Stimulated activated naive B cell treated with anti-CD40 and anti-IgM and Interleukin-4, amounts not matched to agents 10 μg/mL and 1 μg/mL and 100 μg/mL, for 72 hours (primary cell): ENCODE data around the gene ARPC2.

Experiments
- ATAC-seq, 2 donors: fragments of 150-1000 bp; cut with Tn5 transposase; replicated peaks; 2 replicates each; pipeline ENCODE4 v1.10.0; 2021; ENCODE audit warnings: moderate library complexity in 1 of 2
- DNase-seq: peaks from one replicate; pipeline ENCODE4 v3.0.0; 2021
- H3K27ac Mint-ChIP-seq: one replicate; pipeline ENCODE4 v1.8.0; 2022; ENCODE audit warnings: mild to moderate bottlenecking, mixed read lengths
- H3K27me3 Mint-ChIP-seq, 2 donors: one replicate each; pipeline ENCODE4 v1.8.0; 2022; ENCODE audit warnings: mixed read lengths in 2 of 2
- H3K36me3 Mint-ChIP-seq, 2 donors: one replicate each; pipeline ENCODE4 v1.8.0; 2022; ENCODE audit warnings: mixed read lengths in 2 of 2, mild to moderate bottlenecking in 1 of 2
- H3K4me1 Mint-ChIP-seq, 2 donors: one replicate each; pipeline ENCODE4 v1.8.0; 2022; ENCODE audit warnings: mixed read lengths in 2 of 2, mild to moderate bottlenecking in 1 of 2
- H3K4me3 Mint-ChIP-seq, 2 donors: one replicate each; pipeline ENCODE4 v1.8.0; 2022; ENCODE audit warnings: mild to moderate bottlenecking in 2 of 2, mixed read lengths in 2 of 2, moderate library complexity in 1 of 2
- H3K9me3 Mint-ChIP-seq, 2 donors: one replicate each; pipeline ENCODE4 v1.8.0; 2022; ENCODE audit warnings: mixed read lengths in 2 of 2, mild to moderate bottlenecking in 1 of 2

The ARPC2 gene

DNA sequence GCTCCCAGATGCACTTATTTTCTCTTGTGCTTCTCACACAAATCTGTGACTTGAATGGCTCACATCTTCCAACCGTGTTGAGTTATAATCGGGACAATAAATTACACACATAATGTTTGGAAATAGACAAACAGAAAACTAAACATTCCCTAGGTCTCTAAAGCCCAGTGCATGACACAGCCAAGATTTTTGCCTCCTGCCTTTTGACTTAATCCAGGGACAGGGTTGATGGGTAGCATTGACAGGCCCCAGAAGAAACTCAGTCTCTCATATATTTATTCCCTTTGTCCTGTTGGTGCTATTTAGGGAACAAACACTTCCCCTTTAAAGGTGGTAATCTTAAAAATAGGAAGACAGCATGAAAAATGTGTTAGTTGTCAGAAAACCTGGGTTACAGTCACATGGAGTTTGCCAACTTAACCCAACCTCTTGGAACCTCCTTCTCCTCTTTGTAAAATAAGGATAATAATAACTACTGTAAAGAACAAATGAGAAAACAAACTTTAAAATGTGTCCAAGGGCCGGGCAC is 24.0 kb upstream of the ARPC2 start:
- Mint-ChIP-seq H3K9me3 (no peaks in the 10 kb centered on the region), H3K4me3 (no peak overlapping the region), H3K4me1 (peaks cover 2 to 4% of the 10 kb centered on the region in 2 donors), H3K36me3 (no peaks in the 10 kb centered on the region), H3K27ac (no peak overlapping the region), H3K27me3 (peaks cover 4 to 8% of the 10 kb centered on the region in 2 donors)
- DNase-seq (no peak), ATAC-seq (no peak)

DNA sequence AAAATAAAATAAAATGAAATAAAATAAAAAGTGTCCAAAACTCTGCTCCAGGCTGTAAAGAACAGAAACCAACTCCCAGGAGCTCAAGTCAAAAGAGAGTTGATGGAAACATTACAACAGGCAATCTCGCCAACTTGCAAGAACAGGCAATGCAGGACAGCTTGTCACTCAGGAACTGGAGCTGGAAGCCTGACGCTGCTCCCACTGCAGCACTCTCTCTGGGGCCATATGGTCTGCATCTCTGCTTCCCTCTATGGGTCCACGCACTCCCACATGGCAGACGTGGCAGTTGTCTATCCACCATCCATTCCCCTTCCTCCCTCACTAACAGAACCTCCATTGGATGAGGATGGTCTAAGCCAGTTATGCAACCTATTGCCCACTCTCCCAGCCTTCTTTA is 23.3 kb upstream of the ARPC2 start:
- Mint-ChIP-seq H3K36me3 (no peaks in the 10 kb centered on the region), H3K27me3 (peaks cover 11 to 12% of the 10 kb centered on the region in 2 donors), H3K27ac (no peak overlapping the region), H3K4me1 (peaks cover 2 to 4% of the 10 kb centered on the region in 2 donors), H3K4me3 (no peak overlapping the region), H3K9me3 (no peaks in the 10 kb centered on the region)
- DNase-seq: no peak
- ATAC-seq: no peak

DNA sequence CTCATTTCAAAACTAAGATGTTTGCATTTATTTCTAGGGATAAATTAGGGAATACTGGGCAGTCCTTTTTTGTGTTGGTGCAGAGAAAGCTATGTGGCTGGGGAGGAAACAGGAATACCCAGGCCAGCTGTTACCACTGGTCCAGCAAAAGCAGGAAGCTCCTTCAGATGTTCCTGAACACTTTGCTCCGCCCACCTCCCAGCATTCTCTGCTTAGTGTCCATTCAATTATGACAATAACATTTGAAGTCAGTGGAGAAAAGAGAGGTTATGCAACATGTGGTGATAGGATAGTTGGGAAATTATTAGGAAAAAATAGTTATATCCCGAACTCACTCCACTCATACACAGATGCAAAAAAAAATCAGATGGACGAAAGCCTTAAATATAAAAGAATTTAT is 22.1 kb upstream of the ARPC2 start:
- Mint-ChIP-seq H3K4me1 (peaks cover 2 to 4% of the 10 kb centered on the region in 2 donors), H3K36me3 (no peaks in the 10 kb centered on the region), H3K27ac (no peak overlapping the region), H3K9me3 (no peaks in the 10 kb centered on the region), H3K27me3 (peaks cover 16 to 21% of the 10 kb centered on the region in 2 donors), H3K4me3 (no peak overlapping the region)
- DNase-seq (no peak), ATAC-seq (no peak)

DNA sequence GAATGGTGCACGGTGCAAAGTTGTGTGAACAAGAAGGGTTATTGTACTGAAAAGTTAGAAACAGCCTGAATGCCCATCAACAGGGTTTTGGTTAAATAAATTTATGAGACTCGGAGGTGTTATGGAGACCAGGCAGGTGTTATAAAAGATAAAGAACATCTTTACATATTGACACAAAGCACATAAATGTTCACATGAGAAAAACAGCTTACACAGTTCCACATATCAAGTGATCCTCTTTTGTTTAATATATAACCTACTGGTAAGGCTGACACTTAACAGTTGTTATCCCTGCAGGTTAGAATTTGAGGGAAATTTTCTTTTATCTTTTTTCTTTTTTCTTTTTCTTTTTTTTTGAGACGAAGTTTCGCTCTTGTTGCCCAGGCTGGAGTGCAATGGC is 20.0 kb upstream of the ARPC2 start:
- Mint-ChIP-seq H3K4me1 (peaks cover 2 to 4% of the 10 kb centered on the region in 2 donors), H3K27me3 (peaks cover 19 to 21% of the 10 kb centered on the region in 2 donors), H3K4me3 (no peak overlapping the region), H3K9me3 (no peaks in the 10 kb centered on the region), H3K27ac (no peak overlapping the region), H3K36me3 (no peaks in the 10 kb centered on the region)
- DNase-seq (no peak), ATAC-seq (no peak)

DNA sequence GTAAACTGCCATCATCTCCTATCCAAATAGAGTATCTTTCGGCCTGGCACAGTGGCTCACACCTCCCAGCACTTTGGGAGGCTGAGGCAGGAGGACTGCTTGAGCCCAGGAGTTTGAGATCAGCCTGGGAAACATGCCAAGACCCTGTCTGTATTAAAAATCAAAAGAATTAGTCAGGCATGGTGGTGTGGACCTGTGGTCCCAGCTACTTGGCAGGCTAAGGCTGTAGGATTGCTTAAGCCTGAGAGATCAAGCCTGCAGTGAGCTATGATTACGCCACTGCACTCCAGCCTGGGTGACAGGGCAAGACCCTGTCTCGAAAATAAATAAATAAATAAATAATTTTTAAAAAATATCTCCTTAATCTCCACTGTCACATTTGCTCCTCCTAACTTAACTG is 14.7 kb upstream of the ARPC2 start:
- DNase-seq (no peak), ATAC-seq (no peak)
- Mint-ChIP-seq H3K9me3 (no peaks in the 10 kb centered on the region), H3K4me3 (no peak overlapping the region), H3K27ac (no peak overlapping the region), H3K27me3 (peaks cover 14 to 21% of the 10 kb centered on the region in 2 donors), H3K36me3 (no peaks in the 10 kb centered on the region), H3K4me1 (no peaks in the 10 kb centered on the region)

DNA sequence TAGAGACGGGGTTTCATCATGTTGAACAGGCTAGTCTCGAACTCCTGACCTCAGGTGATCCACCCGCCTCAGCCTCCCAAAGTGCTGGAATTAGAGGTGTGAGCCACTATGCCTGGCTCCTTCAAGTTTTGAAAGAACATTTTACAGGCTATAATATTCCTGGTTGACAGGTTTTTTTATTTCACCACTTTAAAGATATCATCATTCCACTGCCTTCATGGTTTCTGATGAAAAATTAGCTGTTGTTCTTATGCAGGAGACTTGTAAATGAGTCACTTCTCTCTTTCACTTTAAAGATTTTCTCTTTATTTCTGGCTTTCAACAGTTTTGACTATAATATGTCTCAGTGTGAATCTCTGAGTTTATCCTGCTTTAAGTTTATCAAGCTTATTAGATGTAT is 7.9 kb upstream of the ARPC2 start:
- H3K4me1 Mint-ChIP-seq: peaks cover 2% of the 10 kb centered on the region in 2 donors
- peaks cover 3 to 7% of the 10 kb centered on the region in 2 donors for H3K9me3 Mint-ChIP-seq
- H3K27ac Mint-ChIP-seq: no peak overlapping the region
- H3K36me3 Mint-ChIP-seq: peaks cover 4 to 7% of the 10 kb centered on the region in 2 donors
- ATAC-seq (no peak), DNase-seq (no peak)
- no peak overlapping the region for H3K4me3 Mint-ChIP-seq
- H3K27me3 Mint-ChIP-seq: peaks cover 0 to 6% of the 10 kb centered on the region in 2 donors

DNA sequence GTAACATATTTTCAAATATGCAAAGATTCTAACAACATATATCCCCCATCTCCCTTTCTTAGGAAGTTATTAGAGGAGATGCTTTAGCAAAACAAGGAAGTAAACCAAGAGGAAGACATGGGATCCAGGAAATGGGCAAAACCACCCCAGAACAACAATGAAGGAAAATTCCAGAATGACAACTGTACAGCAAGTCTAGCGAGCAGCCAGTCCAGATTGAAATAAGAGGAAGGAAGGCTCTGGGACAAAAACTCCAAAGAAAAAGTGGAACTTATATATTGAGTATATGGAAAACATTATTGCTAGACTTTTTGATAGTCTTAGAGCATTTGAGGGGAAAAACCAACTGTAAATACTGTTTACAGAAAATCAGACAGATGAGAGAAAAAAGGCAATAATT is 2.9 kb upstream of the ARPC2 start:
- DNase-seq (no peak), ATAC-seq (no peak)
- Mint-ChIP-seq H3K27ac (peak overlapping the region; percentile 1), H3K9me3 (peaks cover 5 to 7% of the 10 kb centered on the region in 2 donors), H3K4me3 (no peak overlapping the region), H3K36me3 (peaks cover 30 to 32% of the 10 kb centered on the region in 2 donors), H3K4me1 (peaks cover 14 to 38% of the 10 kb centered on the region in 2 donors), H3K27me3 (peaks cover 0 to 6% of the 10 kb centered on the region in 2 donors)

DNA sequence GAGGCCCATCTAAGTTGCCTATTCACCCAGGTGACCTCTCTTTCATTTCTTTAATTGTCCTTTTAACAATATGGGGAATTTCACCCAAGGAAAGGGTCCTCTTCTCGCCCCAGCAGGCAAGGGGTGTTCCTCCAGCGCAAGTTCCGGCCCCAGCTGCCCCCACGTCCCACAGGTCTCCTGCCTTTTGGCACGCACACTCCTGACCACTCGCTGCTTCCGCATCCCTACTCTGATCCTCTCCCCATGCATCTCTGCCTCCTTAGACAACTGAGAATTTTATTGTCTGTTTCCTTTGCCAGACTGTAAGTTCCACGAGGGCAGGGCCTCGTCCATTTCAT is 684 bp upstream of the ARPC2 start:
- no peak for DNase-seq
- peaks cover 40 to 43% of the 10 kb centered on the region in 2 donors for H3K36me3 Mint-ChIP-seq
- H3K27ac Mint-ChIP-seq: peak overlapping the region; percentile 100
- peaks cover 24 to 58% of the 10 kb centered on the region in 2 donors for H3K4me1 Mint-ChIP-seq
- peaks cover 0 to 2% of the 10 kb centered on the region in 2 donors for H3K9me3 Mint-ChIP-seq
- no peak for ATAC-seq
- no peaks in the 10 kb centered on the region for H3K27me3 Mint-ChIP-seq
- peak overlapping the region; percentile 94 to 97 for H3K4me3 Mint-ChIP-seq

DNA sequence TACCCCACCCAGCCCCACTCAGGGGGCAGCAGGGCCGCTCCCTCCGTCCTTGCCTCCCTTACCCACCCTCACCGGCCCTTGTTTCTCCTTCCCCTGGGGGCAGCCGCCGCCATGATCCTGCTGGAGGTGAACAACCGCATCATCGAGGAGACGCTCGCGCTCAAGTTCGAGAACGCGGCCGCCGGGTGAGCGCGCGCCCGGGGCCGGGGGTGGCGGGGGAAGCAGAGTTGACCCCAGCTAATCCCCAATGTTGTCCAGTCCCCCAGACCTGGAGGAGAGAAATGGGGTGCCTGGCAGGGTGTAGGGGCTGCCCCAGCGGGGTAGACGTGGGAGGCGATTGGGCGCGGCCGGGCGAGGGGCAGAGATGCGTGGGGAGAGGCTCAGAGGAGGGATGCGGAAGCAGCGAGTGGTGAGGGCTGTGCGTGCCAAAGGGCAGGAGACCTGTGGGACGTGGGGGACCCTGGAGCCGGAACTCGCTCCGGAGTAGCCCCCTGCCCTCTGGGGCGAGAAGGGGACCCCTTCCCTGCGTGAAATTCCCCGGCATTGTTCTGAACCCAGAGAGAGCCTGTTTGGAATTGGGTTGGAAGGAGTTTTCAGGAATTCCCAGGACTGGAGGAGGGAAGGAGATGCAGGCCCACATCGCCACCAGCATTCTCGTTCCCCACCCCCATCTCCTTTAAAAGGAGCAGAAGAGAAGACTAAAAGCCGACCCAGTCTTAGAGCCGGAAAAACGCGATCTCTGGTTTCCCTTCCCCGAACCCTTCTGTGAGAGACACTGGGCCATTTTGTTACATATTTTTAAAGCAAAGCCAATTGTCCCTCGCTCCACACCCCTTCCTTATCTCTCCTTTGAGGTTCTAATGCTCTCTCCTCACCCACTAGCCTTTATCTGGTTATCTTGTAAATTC is 625 bp downstream of the ARPC2 start:
- peak overlapping the region; percentile 100 for H3K27ac Mint-ChIP-seq
- peaks cover 0 to 2% of the 10 kb centered on the region in 2 donors for H3K9me3 Mint-ChIP-seq
- ATAC-seq (peak; percentile 76 to 77), DNase-seq (peak; percentile 90)
- H3K4me1 Mint-ChIP-seq: peaks cover 30 to 72% of the 10 kb centered on the region in 2 donors
- peak overlapping the region; percentile 94 to 97 for H3K4me3 Mint-ChIP-seq
- H3K36me3 Mint-ChIP-seq: peaks cover 45 to 49% of the 10 kb centered on the region in 2 donors
- no peaks in the 10 kb centered on the region for H3K27me3 Mint-ChIP-seq

DNA sequence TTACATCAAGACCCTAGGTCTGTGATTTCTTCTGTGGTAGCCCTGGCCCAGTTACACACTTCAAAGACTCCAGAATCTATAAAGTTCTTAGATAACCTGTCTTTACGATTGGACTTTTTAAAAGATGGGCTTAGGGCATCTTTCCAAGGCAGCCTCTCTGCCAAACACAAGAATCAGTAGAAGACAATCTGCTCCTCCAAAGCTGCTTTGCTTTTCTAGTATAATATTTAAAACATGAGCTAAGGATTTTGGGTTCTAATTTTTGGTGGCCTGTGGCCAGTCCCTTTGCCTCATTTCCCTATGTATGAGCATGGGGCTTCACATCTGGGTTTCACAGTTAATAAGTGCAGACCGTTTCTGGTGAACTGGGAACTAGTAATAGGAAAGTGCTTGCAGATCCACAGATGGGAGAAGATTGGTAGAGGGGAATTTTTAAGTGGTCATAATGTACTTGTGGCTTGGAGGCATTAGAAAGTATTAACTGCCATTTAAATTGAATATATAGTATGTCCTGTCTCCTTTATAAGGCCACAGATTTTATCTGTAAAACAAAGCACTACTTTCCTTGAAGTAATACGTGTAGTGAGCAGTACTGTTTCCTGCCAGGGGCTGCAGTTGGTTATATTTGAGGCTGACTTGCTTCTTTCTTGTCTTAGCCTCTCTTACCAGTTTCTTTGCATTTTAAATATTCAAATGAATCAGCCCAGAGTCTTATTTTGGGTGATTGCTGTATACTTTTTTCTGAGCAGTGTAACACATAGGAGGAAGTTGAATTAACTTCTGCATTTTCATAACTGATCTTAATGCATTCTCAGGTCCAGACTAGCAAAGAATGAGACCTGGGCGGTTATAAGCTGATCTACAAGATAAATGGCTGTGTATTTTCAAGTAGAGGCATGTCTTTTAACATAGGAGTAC is 1.5 kb downstream of the ARPC2 start:
- peaks cover 0 to 2% of the 10 kb centered on the region in 2 donors for H3K9me3 Mint-ChIP-seq
- DNase-seq: peak; percentile 59
- ATAC-seq: peak; percentile 61 to 65

DNA sequence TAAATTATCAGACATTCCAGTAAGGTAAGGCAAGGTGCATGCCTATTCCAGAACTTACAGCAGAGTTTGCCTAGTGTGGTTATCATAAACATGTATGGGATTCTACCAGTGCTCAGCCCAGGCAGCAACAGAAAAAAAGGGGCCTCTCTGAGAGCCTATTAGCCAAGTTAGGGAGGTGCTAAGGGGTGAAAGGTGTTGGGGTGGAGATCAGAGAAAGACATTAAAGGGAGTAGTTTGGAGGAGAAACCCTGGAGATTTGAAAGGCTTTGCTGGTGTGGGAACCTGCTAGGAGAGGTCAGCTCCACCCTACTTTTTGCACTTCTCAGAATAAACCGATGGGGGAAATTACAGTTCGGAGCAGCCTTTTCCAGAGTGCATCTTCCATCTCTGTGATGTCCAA is 2.9 kb downstream of the ARPC2 start:
- Mint-ChIP-seq H3K36me3 (peaks cover 49 to 62% of the 10 kb centered on the region in 2 donors), H3K4me1 (peaks cover 39 to 84% of the 10 kb centered on the region in 2 donors), H3K27ac (peak overlapping the region; percentile 100), H3K27me3 (no peaks in the 10 kb centered on the region), H3K4me3 (peak overlapping the region; percentile 94 to 97), H3K9me3 (no peaks in the 10 kb centered on the region)
- ATAC-seq (no peak), DNase-seq (no peak)

More for the DNA sequence above, 1.5 kb downstream of the ARPC2 start:
- H3K27ac Mint-ChIP-seq: peak overlapping the region; percentile 100
- peak overlapping the region; percentile 94 to 97 for H3K4me3 Mint-ChIP-seq
- peaks cover 45 to 50% of the 10 kb centered on the region in 2 donors for H3K36me3 Mint-ChIP-seq
- H3K4me1 Mint-ChIP-seq: peaks cover 36 to 81% of the 10 kb centered on the region in 2 donors
- H3K27me3 Mint-ChIP-seq: no peaks in the 10 kb centered on the region

DNA sequence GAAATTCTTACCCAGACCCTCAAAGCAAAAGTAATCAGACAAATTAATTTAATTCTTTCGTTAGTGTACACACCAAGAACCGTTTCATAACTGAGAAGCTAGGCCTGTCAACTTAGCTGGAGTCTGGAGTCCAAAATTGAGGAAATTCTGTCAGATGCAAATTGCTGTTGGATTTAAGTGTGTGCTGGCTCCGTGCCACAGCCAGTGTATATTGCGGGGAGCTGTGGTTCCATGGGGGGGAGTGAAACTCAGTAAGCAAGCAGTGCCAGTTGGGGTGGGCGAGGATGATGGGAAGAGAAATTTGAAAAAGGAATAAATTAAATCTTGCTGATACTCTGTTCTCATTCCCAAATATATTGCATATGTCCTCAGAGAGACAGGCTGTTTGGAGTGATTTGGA is 4.0 kb downstream of the ARPC2 start:
- Mint-ChIP-seq H3K36me3 (peaks cover 57 to 73% of the 10 kb centered on the region in 2 donors), H3K4me1 (peaks cover 47 to 84% of the 10 kb centered on the region in 2 donors), H3K4me3 (peak overlapping the region; percentile 94 to 97), H3K27me3 (no peaks in the 10 kb centered on the region), H3K9me3 (no peaks in the 10 kb centered on the region), H3K27ac (peak overlapping the region; percentile 95)
- ATAC-seq: no peak
- no peak for DNase-seq

DNA sequence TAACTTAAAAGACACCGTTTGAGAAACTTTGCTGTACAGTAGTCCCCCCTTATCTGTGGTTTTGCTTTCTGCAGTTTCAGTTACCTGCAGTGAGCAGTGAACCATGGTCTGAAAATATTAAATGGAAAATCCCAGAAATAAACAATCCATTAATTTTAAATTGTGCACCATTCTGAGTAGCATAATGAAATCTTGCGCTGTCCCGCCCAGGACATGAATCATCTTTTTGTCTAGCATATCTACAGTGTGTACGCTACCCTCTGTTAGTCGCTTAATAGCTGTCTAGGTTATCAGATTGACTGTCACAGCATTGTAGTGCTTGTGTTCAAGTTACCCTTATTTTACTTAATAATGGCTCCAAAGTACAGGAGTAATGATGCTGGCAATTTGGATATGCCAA is 6.1 kb downstream of the ARPC2 start:
- ATAC-seq: peak; percentile 36 to 52
- Mint-ChIP-seq H3K27ac (peak overlapping the region; percentile 28), H3K4me1 (peaks cover 49 to 94% of the 10 kb centered on the region in 2 donors), H3K4me3 (peak overlapping the region; percentile 70 to 94), H3K36me3 (peaks cover 60 to 74% of the 10 kb centered on the region in 2 donors), H3K27me3 (no peaks in the 10 kb centered on the region), H3K9me3 (no peaks in the 10 kb centered on the region)
- DNase-seq: no peak

DNA sequence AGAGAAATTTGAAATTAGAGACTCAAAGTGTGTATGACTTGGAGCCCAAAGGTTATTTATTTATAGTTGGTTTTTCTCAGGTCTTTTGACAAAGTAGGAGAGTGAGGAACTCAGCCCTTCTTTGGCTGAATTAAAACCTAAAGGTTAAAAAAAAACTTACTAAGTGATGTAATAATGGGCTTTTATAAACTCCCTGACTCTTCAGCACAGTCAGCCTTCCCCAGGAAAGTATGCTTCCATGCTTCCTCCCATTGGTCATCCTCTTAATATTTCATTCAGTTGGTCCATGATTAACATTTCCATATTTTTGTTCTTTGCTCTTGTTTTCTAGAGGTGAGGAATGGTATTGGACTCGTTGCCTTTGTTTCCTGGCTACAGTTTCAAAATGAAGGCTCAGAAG is 7.2 kb downstream of the ARPC2 start:
- DNase-seq (no peak), ATAC-seq (no peak)
- Mint-ChIP-seq H3K4me1 (peaks cover 55 to 98% of the 10 kb centered on the region in 2 donors), H3K27me3 (no peaks in the 10 kb centered on the region), H3K9me3 (no peaks in the 10 kb centered on the region), H3K36me3 (peaks cover 61 to 77% of the 10 kb centered on the region in 2 donors), H3K27ac (peak overlapping the region; percentile 78), H3K4me3 (peak overlapping the region; percentile 65 to 70)
